ENCODE data around the gene GATM.

DNA sequence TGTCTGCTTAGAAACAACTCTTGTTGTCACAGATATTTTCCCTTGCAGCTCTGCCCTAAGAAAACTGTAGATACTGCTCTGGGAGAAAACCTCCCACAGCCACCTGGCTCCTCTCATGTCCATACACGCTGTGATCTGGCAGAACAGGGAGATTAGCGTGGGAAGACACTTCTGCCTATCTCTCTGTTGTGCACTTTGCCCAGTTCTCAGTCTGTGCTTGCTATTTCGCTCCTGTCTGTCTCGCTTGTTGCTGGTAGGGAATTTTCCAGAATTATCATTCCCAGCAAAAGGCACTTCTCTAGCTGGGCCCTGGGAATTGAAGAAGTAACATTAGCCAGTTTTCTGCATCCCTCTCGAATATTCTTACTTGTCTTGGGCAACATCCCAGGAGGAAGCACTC lies 8.1 kb upstream of the GATM start:
- TF ChIP-seq, protein P1, sequence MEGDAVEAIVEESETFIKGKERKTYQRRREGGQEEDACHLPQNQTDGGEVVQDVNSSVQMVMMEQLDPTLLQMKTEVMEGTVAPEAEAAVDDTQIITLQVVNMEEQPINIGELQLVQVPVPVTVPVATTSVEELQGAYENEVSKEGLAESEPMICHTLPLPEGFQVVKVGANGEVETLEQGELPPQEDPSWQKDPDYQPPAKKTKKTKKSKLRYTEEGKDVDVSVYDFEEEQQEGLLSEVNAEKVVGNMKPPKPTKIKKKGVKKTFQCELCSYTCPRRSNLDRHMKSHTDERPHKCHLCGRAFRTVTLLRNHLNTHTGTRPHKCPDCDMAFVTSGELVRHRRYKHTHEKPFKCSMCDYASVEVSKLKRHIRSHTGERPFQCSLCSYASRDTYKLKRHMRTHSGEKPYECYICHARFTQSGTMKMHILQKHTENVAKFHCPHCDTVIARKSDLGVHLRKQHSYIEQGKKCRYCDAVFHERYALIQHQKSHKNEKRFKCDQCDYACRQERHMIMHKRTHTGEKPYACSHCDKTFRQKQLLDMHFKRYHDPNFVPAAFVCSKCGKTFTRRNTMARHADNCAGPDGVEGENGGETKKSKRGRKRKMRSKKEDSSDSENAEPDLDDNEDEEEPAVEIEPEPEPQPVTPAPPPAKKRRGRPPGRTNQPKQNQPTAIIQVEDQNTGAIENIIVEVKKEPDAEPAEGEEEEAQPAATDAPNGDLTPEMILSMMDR (optimal IDR thresholded peaks at IDR 0.05 in 1 of 3, IDR thresholded peaks at IDR 0.05 in 1 of 3, conservative IDR thresholded peaks at IDR 0.05 in 1 of 3; ENCODE audit: extremely low read depth in 1 of 3, insufficient read depth in 2 of 3, low read length in 3 of 3), result no peak
- TF ChIP-seq EZH2 (IDR thresholded peaks at IDR 0.05; ENCODE audit: low read length), result no peak
